Stimulated activated CD8-positive, alpha-beta memory T cell treated with anti-CD3 and anti-CD28 coated beads, Interleukin-2, amount 100 ng/mL, for 1 hour (primary cell): ENCODE data around the gene R3HDM1.
A peak's percentile ranks its signal among the peaks of the same experiment; 100 is the strongest.
"Not testable (repeated sequence)": the region's sequence is repeated elsewhere in the genome, so short reads cannot be mapped to it uniquely, and the experiment has no call there.

ENCODE experiments used
- DNase-seq, 2 donors: peaks; one replicate each; pipeline ENCODE4 v3.0.0-alpha.2; 2020; ENCODE audit warnings: low read depth in 2 of 2

Gene R3HDM1

GRCh38 chr2:135709992-135710391, 178.7 kb downstream of the R3HDM1 start:
- DNase-seq = peak; percentile 50 to 51

- DNase-seq = not testable (repeated sequence)
Measured at GRCh38 chr2:135715086-135715485, 183.8 kb downstream of the R3HDM1 start.

GRCh38 chr2:135728064-135728743, 196.9 kb downstream of the R3HDM1 start:
- DNase-seq = no peak

- no peak for DNase-seq
Measured at GRCh38 chr2:135732561-135732960, 201.3 kb downstream of the R3HDM1 start.

- no peak for DNase-seq
Measured at GRCh38 chr2:135733045-135733444, 201.8 kb downstream of the R3HDM1 start.

GRCh38 chr2:135736546-135736945, 205.3 kb downstream of the R3HDM1 start:
- no peak for DNase-seq

GRCh38 chr2:135740206-135740605, 208.9 kb downstream of the R3HDM1 start:
- no peak for DNase-seq

- no peak for DNase-seq
Measured at GRCh38 chr2:135741043-135741394, 209.7 kb downstream of the R3HDM1 start.

- peak; percentile 89 to 90 for DNase-seq
Measured at GRCh38 chr2:135741395-135742324, 210.4 kb downstream of the R3HDM1 start, which contains the start of gene UBXN4. UBXN4 (plus strand) TSS chr2:135741855; CDS start chr2:135741930, 75 bp downstream.

GRCh38 chr2:135742325-135742757, 211.1 kb downstream of the R3HDM1 start:
- DNase-seq = peak; percentile 3 to 14

- DNase-seq = no peak
Measured at GRCh38 chr2:135743860-135744259, 212.6 kb downstream of the R3HDM1 start.

GRCh38 chr2:135744760-135745314, 213.6 kb downstream of the R3HDM1 start:
- DNase-seq = no peak

- DNase-seq = no peak
Measured at GRCh38 chr2:135745545-135745944, 214.3 kb downstream of the R3HDM1 start.

GRCh38 chr2:135755573-135755972, 224.3 kb downstream of the R3HDM1 start:
- no peak for DNase-seq

- DNase-seq = no peak
Measured at GRCh38 chr2:135756692-135757091, 225.4 kb downstream of the R3HDM1 start.

- no peak for DNase-seq
Measured at GRCh38 chr2:135762022-135762421, 230.7 kb downstream of the R3HDM1 start.

- no peak for DNase-seq
Measured at GRCh38 chr2:135762530-135762929, 231.2 kb downstream of the R3HDM1 start.

- DNase-seq = no peak
Measured at GRCh38 chr2:135768863-135769262, 237.6 kb downstream of the R3HDM1 start.

- no peak for DNase-seq
Measured at GRCh38 chr2:135773319-135773718, 242.0 kb downstream of the R3HDM1 start.

GRCh38 chr2:135773917-135774316, 242.6 kb downstream of the R3HDM1 start:
- DNase-seq = no peak
